B cell (primary cell): ENCODE measurements around the gene CYS1. TPM values are rescaled to one million over a fixed set of nuclear protein-coding genes. Genes with fewer than 3 reads are reported as not detected.

Source experiments
- ATAC-seq: fragments of 200-7000 bp; cut with Tn5 transposase; one replicate; pipeline ENCODE4 v1.10.0; 2021; ENCODE audit warnings: low read depth, mild to moderate bottlenecking, moderate number of reproducible peaks, moderate library complexity
- CTCF ChIA-PET: fragments of 350-600 bp; sonication (Branson Sonifier 250); formaldehyde crosslinking; loops from one replicate; lab custom pipeline; 2021; ENCODE audit warnings: antibody characterized with exemption, inconsistent platforms; lab: Charles Lee
- POLR2A ChIA-PET: fragments of 350-600 bp; sonication (Branson Sonifier 250); formaldehyde crosslinking; loops from one replicate; lab custom pipeline; 2021; ENCODE audit warnings: antibody characterized with exemption; lab: Charles Lee
- DNase-seq: peaks from one replicate; pipeline ENCODE4 v3.0.0; 2013
- H2AFZ ChIP-seq: 2 replicates; pipeline ENCODE4 v1.6.1; 2012; ENCODE audit warnings: mild to moderate bottlenecking, low read depth, low read length; ENCODE audit not compliant: insufficient read depth, poor library complexity, severe bottlenecking
- H3K27ac ChIP-seq, 2 donors: 1 replicate in 1 of 2; 2 replicates in 1 of 2; pipeline ENCODE4 v1.5.1; 2012 to 2013; ENCODE audit warnings: low read length in 2 of 2, mild to moderate bottlenecking in 2 of 2, moderate library complexity in 1 of 2
- H3K27me3 ChIP-seq, 4 experiments: fragments of 200-600 bp in 1 of 4; sonication (generic) in 1 of 4; replicated peaks in 1 of 4; 1 replicate in 2 of 4; 2 replicates in 2 of 4; pipeline versions ENCODE4 v1.6.1 to v1.7.0; 2013 to 2016; ENCODE audit warnings: low read length in 3 of 4, mild to moderate bottlenecking in 2 of 4, mixed read lengths in 1 of 4, moderate library complexity in 1 of 4; ENCODE audit not compliant: insufficient read depth in 4 of 4, control insufficient read depth in 3 of 4; ENCODE audit errors: control extremely low read depth in 1 of 4
- H3K36me3 ChIP-seq, 2 experiments: replicated peaks in 1 of 2; 1 replicate in 1 of 2; 2 replicates in 1 of 2; pipeline versions ENCODE4 v1.6.1 to v1.7.1; 2013; ENCODE audit warnings: low read length in 1 of 2; ENCODE audit not compliant: insufficient read depth in 2 of 2, control insufficient read depth in 1 of 2; ENCODE audit errors: control extremely low read depth in 1 of 2, extremely low read depth in 1 of 2
- H3K4me1 ChIP-seq, 2 donors: fragments of 200-600 bp in 1 of 2; sonication (generic) in 1 of 2; 1 replicate in 1 of 2; 2 replicates in 1 of 2; pipeline versions ENCODE4 v1.5.1 to v1.6.1; 2013 to 2017; ENCODE audit warnings: low read length in 2 of 2; ENCODE audit not compliant: control insufficient read depth in 2 of 2, insufficient read depth in 2 of 2
- H3K4me2 ChIP-seq: replicated peaks from 2 replicates; pipeline ENCODE3; 2012; ENCODE audit warnings: mild to moderate bottlenecking, low read depth, low read length; ENCODE audit not compliant: poor library complexity, severe bottlenecking
- H3K4me3 ChIP-seq, 5 experiments: fragments of 200-600 bp in 1 of 5; sonication (generic) in 1 of 5; 1 replicate in 3 of 5; 2 replicates in 2 of 5; pipeline versions ENCODE4 v1.5.1 to v1.7.0; 2011 to 2016; ENCODE audit warnings: low read length in 4 of 5, mild to moderate bottlenecking in 4 of 5, low read depth in 2 of 5, control low read depth in 1 of 5, moderate library complexity in 1 of 5; ENCODE audit not compliant: insufficient read depth in 1 of 5; ENCODE audit errors: control extremely low read depth in 1 of 5, extremely low read depth in 1 of 5
- H3K79me2 ChIP-seq: fragments of 200-600 bp; sonication (generic); one replicate; pipeline ENCODE4 v1.6.0; 2016; ENCODE audit warnings: low read length; ENCODE audit not compliant: control insufficient read depth, insufficient read depth
- H3K9ac ChIP-seq: fragments of 200-600 bp; sonication (generic); 2 replicates; pipeline ENCODE4 v1.6.1; 2017; ENCODE audit warnings: mild to moderate bottlenecking, low read length, moderate library complexity
- H3K9me3 ChIP-seq, 3 donors: one replicate each; pipeline versions ENCODE4 v1.6.1 to v1.7.1; 2013; ENCODE audit warnings: low read length in 2 of 3; ENCODE audit not compliant: control insufficient read depth in 2 of 3, insufficient read depth in 1 of 3; ENCODE audit errors: control extremely low read depth in 1 of 3
- H4K20me1 ChIP-seq: 2 replicates; pipeline ENCODE4 v1.6.0; 2012; ENCODE audit warnings: mild to moderate bottlenecking, low read length; ENCODE audit not compliant: insufficient read depth, control insufficient read depth, poor library complexity, severe bottlenecking
- H3K27ac Mint-ChIP-seq: one replicate; pipeline ENCODE4 v1.8.0; 2021; ENCODE audit warnings: mixed read lengths
- H3K27me3 Mint-ChIP-seq: one replicate; pipeline ENCODE4 v1.8.0; 2021; ENCODE audit warnings: mixed read lengths
- H3K4me1 Mint-ChIP-seq: one replicate; pipeline ENCODE4 v1.8.0; 2021; ENCODE audit warnings: mixed read lengths
- H3K4me3 Mint-ChIP-seq: one replicate; pipeline ENCODE4 v1.8.0; 2021; ENCODE audit warnings: mixed read lengths
- H3K9me3 Mint-ChIP-seq: one replicate; pipeline ENCODE4 v1.8.0; 2022; ENCODE audit warnings: mixed read lengths; ENCODE audit not compliant: insufficient read depth
- EZH2 ChIP-seq: IDR thresholded peaks from 2 replicates; pipeline ENCODE4 v1.6.1; 2012; ENCODE audit warnings: borderline replicate concordance, low read depth, mild to moderate bottlenecking, moderate library complexity, low read length; ENCODE audit not compliant: insufficient read depth, poor library complexity, severe bottlenecking
- WGBS: methylation state at CpG from one replicate; pipeline ENCODE4 v1.1.5; 2013; ENCODE audit warnings: missing lambda C conversion rate; ENCODE audit not compliant: insufficient coverage; 5-methylcytosine and 5-hydroxymethylcytosine counted together
- intact Hi-C: fragments of 100-400 bp; cut with micrococcal nuclease; formaldehyde crosslinking; loops from one replicate; pipeline ENCODE4 v1.10.0; 2022
- polyA plus RNA-seq: library from polyadenylated mRNA; depleted of rRNA; stranded (reverse); fragments of >200 nt; gene quantifications from 2 replicates; pipeline ENCODE4 v1.2.3, GENCODE V29; 2012
- total RNA-seq, 2 donors: library from RNA; stranded (reverse); fragments of 120-200 nt in 1 of 2; gene quantifications; 1 replicate in 1 of 2; 2 replicates in 1 of 2; pipeline versions ENCODE4 v1.2.3 to v1.2.4, GENCODE V29; 2013 to 2022
- TF ChIP-seq, protein P1 (sequence below): fragments of 200-600 bp; IDR thresholded peaks from one replicate; pipeline ENCODE4 v1.8.0; 2022; ENCODE audit warnings: antibody characterized with exemption, mild to moderate bottlenecking

The CYS1 gene
- total and polyA plus RNA-seq, 2 donors (not counting 1 experiment from before 2014, with no cell fraction given): not detected

GRCh38 chr2:10022041-10022421 is 58.2 kb downstream of the CYS1 start:
- no peaks in the 10 kb centered on the region for H4K20me1 ChIP-seq
- H3K27ac ChIP-seq: no peak overlapping the region
- H2AFZ ChIP-seq: no peak overlapping the region
- Mint-ChIP-seq H3K9me3 (peaks cover 2% of the 10 kb centered on the region), H3K27ac (no peak overlapping the region), H3K27me3 (peaks cover 10% of the 10 kb centered on the region), H3K4me1 (peaks cover 3% of the 10 kb centered on the region), H3K4me3 (no peak overlapping the region)
- H3K27me3 ChIP-seq: no peaks in the 10 kb centered on the region
- DNase-seq (no peak), ATAC-seq (no peak)
- no peak overlapping the region for H3K9ac ChIP-seq
- WGBS: 94% methylated on average over 16 of the region's 16 CpGs
- no peaks in the 10 kb centered on the region for H3K36me3 ChIP-seq
- H3K9me3 ChIP-seq: peaks cover 0 to 6% (median 0%) of the 10 kb centered on the region in 3 donors
- H3K4me1 ChIP-seq: no peaks in the 10 kb centered on the region
- ChIA-PET CTCF (interaction anchor here (1.6 kb wide), 1 partner anchor 25 kb away, joined by 4 read pairs; no protein-coding TSS in a partner anchor), POLR2A (no interaction called here)
- H3K4me2 ChIP-seq: no peak overlapping the region
- H3K79me2 ChIP-seq: no peaks in the 10 kb centered on the region
- intact Hi-C loops: no loop called here
- no peak overlapping the region for H3K4me3 ChIP-seq
- TF ChIP-seq, protein P1, sequence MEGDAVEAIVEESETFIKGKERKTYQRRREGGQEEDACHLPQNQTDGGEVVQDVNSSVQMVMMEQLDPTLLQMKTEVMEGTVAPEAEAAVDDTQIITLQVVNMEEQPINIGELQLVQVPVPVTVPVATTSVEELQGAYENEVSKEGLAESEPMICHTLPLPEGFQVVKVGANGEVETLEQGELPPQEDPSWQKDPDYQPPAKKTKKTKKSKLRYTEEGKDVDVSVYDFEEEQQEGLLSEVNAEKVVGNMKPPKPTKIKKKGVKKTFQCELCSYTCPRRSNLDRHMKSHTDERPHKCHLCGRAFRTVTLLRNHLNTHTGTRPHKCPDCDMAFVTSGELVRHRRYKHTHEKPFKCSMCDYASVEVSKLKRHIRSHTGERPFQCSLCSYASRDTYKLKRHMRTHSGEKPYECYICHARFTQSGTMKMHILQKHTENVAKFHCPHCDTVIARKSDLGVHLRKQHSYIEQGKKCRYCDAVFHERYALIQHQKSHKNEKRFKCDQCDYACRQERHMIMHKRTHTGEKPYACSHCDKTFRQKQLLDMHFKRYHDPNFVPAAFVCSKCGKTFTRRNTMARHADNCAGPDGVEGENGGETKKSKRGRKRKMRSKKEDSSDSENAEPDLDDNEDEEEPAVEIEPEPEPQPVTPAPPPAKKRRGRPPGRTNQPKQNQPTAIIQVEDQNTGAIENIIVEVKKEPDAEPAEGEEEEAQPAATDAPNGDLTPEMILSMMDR: no peak
- no peak for TF ChIP-seq EZH2

- H3K27ac ChIP-seq: no peak overlapping the region
- peaks cover 0 to 14% (median 0%) of the 10 kb centered on the region in 3 donors for H3K9me3 ChIP-seq
- no peaks in the 10 kb centered on the region for H3K36me3 ChIP-seq
- no peak overlapping the region for H3K4me3 ChIP-seq
- ATAC-seq (no peak), DNase-seq (no peak)
- no peak overlapping the region for H3K27ac Mint-ChIP-seq
- H2AFZ ChIP-seq: no peak overlapping the region
- WGBS: 93% methylated on average over 14 of the region's 27 CpGs
- no peaks in the 10 kb centered on the region for H4K20me1 ChIP-seq
- no peak overlapping the region for H3K9ac ChIP-seq
- H3K4me1 ChIP-seq: no peaks in the 10 kb centered on the region
- H3K4me1 Mint-ChIP-seq: no peaks in the 10 kb centered on the region
- H3K4me2 ChIP-seq: no peak overlapping the region
- ChIA-PET CTCF (interaction anchor here (1.0 to 2.9 kb wide), 5 partner anchors 9 to 206 kb away, joined by 3 to 15 read pairs (median 5); partner anchors contain the start of gene KLF11), POLR2A (no interaction called here)
- intact Hi-C loops: no loop called here
- peaks cover 2% of the 10 kb centered on the region for H3K9me3 Mint-ChIP-seq
- H3K27me3 Mint-ChIP-seq: peaks cover 14% of the 10 kb centered on the region
- TF ChIP-seq EZH2: no peak
- TF ChIP-seq, protein P1: no peak
- no peak overlapping the region for H3K4me3 Mint-ChIP-seq
- no peaks in the 10 kb centered on the region for H3K27me3 ChIP-seq
- no peaks in the 10 kb centered on the region for H3K79me2 ChIP-seq
Observed at GRCh38 chr2:10019602-10020400, 60.4 kb downstream of the CYS1 start.
